NCI-H1048 (cell line): ENCODE measurements around the gene BTN1A1.
"Not testable (repeated sequence)": the region's sequence is repeated elsewhere in the genome, so short reads cannot be mapped to it uniquely, and the experiment has no call there.

ENCODE experiments used
- DNase-seq: peaks from one replicate; lab custom pipeline; 2025; lab: John Stamatoyannopoulos, UW

Gene BTN1A1

DNA sequence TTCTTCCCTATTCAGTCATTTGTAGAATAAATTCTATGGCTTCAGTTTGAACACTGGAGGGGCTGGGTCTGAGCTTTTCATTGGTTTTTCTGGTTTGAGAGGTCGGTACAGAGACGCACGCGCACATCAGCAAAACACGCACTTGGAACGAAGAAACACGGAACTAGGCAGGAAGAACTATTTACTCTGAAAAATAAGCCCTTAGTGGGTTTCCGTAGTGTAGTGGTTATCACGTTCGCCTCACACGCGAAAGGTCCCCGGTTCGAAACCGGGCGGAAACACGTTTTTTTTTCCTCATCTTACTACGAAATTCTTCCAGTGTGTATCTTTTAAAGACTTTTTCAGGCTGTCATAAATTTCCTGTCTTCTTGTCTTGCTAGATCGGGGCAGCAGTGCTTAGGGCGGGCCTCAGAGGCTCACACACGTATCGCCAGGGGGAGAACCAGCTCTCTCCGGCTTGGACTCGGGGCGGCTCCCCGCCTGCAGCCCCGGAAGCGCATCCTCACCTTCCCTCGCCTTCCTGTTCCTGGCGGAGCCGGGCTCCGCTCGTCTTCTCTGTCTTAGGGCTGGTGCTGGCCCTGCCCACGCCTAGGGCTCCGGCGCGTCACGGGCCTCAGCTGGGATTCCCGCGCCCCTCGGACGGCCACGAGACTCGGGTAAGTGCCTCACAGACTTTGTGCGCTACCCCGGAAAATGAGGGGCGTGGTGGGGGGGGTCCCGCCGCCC, 37.9 kb downstream of the BTN1A1 start, which contains the start of gene HMGN4:
HMGN4 (plus strand) TSS at position 521 of the 726 bp plus-strand sequence. CDS start 6,841 bp downstream, outside the sequence.
- peak; percentile 72 for DNase-seq

DNA sequence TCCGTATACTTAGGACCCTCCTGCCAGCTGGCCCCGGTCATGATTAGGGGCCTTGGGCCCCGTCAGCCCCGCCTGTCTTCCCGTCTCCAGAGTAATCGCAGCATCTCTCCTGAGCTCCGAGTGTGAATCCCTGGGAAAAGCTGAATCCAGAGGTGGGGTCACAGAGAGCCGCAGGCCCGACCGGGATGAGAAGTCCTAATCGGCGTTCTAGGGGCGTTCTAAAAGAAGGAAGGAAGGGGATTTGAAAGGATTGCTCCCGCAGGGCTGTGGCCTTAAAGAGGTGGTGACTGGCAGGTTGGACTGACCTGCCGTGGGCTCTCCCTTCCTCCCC, 38.4 kb downstream of the BTN1A1 start:
- DNase-seq: no peak

- no peak for DNase-seq
These were observed 39.0 kb downstream of the BTN1A1 start for GRCh38 chr6:26539071-26539615.

- DNase-seq: no peak
These were observed 41.5 kb downstream of the BTN1A1 start for GRCh38 chr6:26541579-26541978.

DNA sequence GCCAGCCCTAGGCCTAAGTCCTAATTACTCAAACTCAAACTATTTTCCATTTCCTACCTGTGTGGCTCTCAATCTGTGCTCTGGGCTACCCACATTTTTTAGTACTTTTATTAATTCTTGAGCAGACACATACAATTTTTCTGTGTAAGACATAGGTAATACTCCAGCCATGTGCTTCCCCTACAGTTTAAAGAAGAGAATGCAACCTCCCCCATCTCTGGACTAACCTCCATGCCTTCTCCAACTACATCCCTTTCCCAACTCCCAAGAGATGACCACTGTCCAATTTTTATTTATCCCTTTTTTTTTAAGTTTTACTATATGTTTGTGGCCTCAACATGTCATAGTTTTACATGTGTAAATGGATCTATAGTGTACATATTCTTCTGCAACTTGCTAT, 43.9 kb downstream of the BTN1A1 start:
- DNase-seq: no peak

DNA sequence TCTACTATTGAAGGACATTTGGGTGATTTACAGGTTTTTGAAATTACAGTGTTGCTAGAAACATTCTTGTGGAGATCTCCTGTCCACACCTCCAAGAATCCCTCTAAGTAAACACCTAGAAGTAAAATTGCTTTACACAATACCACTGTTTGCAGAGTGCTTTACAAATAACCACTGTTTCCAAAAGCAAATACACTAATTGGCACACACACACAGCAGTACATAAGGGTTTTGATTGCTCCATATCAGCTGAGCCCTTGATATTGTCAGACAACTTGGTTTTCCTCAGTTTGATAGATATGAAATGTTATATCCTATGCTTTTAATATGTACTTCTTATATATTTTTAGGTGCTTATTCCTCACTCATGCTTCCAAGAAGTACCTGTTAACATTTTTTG, 44.4 kb downstream of the BTN1A1 start:
- DNase-seq: no peak

DNA sequence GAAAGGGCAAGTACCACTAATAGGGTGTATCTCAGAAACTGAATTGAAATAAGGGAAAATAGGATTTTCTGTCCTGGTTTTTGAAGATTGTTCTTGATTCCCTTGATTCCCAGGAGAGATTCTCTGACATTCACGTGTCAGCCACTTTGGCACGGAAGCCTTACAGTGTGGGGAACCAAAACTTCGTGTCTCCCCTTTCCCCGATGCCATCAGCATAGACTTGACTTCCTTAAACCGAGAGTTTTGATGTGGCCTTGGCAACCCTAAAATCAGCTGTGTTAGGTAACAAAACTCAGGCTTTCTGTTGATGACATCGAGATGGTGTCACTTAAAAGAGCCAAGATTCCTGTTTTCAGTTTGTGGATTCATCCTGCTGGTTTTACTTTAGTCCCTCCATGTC, 45.5 kb downstream of the BTN1A1 start:
- no peak for DNase-seq

GRCh38 chr6:26547363-26547762, 47.3 kb downstream of the BTN1A1 start:
- DNase-seq: not testable (repeated sequence)

DNA sequence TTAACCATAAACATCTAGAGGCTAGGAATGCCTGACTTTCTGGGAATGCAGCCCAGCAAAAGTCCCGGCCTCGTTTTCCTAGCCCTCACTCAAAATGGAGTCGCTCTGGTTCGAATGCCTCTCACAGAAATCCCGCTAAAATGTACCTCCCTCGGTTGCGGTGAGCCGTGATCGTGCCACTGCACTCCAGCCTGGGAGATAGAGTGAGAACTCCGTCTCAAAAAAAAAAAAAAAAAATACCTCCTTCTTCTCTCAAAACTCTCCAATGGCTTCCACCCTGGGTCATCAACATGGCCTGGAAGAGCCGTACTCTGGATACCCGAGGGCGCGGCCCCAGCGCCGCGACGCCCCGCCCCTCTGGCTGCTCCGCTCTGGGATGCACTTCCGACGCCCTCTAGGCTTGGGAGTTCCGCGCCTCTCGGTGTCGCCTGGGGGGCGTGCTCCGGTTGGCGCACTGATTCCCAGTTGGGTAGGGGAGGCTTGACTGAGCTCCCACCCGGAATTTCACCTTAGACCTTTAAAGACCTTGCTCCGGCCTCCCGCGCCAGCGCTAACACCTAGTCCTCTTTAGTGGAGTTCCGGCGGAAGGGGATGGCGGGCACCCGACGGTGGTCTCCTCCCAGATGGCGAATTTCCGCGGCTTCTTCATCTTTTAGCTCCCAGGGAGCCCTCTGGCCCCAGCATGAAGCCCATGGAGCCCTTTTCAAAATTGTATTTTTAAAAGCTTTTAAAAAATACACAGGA, 50.3 kb downstream of the BTN1A1 start:
- DNase-seq: no peak

- DNase-seq: no peak
These were observed 52.1 kb downstream of the BTN1A1 start for GRCh38 chr6:26552205-26552604.

DNA sequence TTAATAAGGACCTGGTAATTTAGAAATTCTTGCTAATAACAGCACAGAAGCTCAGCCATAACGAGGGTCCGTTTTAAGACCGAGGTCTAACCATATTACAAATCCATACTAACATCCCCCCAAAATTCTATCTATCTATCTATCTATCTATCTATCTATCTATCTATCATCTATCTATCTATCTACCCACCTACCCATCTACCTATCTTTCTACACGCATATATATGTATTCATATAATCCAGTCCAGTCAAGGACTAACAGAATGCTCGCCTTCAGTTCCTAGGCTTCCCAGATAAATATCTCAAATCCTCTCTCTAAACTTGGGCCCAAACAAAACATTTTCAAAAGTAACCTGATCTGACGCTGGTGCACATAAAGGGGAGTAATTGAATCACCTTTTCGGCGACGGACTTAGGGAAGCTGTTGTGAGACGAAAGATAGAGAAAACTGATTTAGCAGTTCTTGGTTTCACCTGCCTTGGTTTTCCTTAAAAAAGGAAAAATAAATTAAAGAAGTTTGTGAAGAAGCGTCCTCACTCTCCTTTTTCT, 52.6 kb downstream of the BTN1A1 start:
- DNase-seq: no peak

DNA sequence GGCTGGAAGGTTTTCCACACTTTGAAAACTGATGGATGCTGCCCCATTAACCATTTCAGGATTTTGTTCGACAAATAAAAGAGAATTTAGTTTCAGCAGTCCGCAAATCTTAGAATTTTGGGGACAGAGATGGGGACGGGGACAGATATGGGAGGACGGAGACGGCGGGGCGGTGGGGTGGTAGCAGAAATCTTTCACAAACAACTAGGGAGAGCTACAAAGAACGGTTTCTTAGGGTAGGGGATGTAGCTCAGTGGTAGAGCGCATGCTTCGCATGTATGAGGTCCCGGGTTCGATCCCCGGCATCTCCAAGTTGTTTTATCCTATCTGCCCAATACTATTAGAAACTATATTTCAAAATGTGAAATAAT, 53.1 kb downstream of the BTN1A1 start:
- peak; percentile 21 for DNase-seq

- peak; percentile 53 for DNase-seq
These were observed 53.7 kb downstream of the BTN1A1 start for GRCh38 chr6:26553635-26554446.

DNA sequence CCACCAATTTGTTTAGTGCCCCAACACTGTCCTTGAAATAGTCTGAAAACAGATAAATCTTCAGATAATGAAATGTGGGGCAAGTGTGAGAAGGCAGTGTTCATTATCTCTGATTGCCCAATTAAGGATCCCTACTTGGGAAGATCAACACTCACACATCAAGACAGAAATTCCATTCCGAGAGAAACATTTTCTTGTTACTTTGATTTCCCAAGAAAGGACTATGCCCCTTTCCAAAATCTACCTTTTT, 54.3 kb downstream of the BTN1A1 start:
- no peak for DNase-seq

DNA sequence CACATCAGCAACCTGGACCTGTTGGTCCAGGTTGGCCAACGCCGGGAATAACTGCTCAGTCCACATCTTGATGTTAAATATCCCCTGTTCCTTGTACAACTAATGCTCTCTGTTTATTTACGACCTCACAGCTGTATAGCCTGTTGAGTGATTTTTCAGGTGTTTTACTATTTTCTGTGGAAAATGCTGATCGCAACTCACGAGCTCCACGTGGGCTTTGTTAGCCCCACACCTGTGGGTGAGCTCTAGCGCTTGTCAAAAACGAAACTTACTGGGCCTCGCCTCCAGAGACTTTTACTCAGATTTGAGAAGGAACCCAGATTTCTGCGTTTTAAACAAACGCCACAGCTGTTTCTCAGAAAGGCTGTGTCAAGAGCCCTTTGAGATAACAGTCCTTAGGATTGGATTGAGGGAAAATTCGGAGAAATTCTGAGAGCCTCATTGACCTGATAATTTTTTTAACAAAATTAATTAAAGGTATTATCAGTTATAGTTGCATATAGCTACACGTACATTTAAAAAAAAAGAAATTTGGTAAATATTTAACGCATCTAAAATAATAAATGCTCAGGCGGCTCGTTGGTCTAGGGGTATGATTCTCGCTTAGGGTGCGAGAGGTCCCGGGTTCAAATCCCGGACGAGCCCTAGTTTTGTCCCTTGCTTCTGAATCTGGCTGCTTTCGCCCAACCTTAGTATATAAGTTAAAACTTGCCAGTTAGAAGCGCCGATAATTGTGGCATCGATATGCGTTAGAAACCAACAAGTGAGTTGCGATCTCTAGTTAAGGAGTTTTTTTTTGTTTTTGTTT, 54.8 kb downstream of the BTN1A1 start:
- DNase-seq: no peak

GRCh38 chr6:26555505-26556262, 55.6 kb downstream of the BTN1A1 start:
- no peak for DNase-seq

DNA sequence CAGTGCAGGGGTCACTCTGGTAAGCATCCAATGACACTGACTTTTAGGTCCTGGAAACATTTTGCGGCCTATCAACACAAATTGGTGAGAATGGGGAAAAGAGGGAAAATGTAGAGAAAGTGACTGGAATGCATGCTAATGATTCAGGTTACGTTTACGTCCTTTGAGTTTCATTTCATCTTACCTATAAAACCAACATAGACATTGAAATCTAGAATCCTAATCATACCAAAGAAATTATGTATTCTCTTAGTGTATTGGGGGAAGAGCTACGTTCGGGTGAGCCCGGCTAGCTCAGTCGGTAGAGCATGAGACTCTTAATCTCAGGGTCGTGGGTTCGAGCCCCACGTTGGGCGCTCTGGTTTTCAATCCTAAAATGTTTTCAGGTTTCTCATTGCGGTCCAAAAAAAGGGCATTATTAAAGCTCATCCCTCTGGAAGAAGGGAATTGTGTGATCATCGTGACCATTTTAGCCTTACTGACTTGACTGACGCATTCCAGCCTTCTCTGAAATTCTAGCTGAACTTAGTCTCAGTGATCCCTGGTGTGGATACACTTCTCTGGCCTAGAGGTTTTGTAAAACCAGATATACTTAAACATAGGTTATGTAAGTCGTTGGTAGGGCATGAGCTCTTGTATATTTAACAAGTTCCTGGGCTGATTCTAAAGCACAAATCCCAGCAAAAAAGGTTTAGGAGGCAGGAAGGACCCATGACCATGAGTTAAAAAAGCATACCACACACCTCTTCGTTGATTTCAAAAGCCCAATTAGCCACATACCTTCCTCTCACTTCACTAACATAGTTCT, 56.4 kb downstream of the BTN1A1 start:
- no peak for DNase-seq
